ENCODE measurements around the gene NCAN. TPM values are rescaled to one million over a fixed set of nuclear protein-coding genes. Genes with fewer than 3 reads are reported as not detected.

NCAN gene
- total and polyA plus RNA-seq, 2 of the 13 experiments (the other 11 are each of a cell fraction or from before 2014, with no cell fraction given): not detected

GRCh38 chr19:19192078-19192882 lies 19.5 kb upstream of the NCAN start, which contains the start of the genes BORCS8 and RFXANK (continued):
- TF ChIP-seq, protein P1, sequence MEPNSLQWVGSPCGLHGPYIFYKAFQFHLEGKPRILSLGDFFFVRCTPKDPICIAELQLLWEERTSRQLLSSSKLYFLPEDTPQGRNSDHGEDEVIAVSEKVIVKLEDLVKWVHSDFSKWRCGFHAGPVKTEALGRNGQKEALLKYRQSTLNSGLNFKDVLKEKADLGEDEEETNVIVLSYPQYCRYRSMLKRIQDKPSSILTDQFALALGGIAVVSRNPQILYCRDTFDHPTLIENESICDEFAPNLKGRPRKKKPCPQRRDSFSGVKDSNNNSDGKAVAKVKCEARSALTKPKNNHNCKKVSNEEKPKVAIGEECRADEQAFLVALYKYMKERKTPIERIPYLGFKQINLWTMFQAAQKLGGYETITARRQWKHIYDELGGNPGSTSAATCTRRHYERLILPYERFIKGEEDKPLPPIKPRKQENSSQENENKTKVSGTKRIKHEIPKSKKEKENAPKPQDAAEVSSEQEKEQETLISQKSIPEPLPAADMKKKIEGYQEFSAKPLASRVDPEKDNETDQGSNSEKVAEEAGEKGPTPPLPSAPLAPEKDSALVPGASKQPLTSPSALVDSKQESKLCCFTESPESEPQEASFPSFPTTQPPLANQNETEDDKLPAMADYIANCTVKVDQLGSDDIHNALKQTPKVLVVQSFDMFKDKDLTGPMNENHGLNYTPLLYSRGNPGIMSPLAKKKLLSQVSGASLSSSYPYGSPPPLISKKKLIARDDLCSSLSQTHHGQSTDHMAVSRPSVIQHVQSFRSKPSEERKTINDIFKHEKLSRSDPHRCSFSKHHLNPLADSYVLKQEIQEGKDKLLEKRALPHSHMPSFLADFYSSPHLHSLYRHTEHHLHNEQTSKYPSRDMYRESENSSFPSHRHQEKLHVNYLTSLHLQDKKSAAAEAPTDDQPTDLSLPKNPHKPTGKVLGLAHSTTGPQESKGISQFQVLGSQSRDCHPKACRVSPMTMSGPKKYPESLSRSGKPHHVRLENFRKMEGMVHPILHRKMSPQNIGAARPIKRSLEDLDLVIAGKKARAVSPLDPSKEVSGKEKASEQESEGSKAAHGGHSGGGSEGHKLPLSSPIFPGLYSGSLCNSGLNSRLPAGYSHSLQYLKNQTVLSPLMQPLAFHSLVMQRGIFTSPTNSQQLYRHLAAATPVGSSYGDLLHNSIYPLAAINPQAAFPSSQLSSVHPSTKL (CRISPR knock-in tag; IDR thresholded peaks at IDR 0.05): peak; percentile 40; the same call in 1 of the 2 replicates
- TF ChIP-seq ZNF629 (CRISPR knock-in tag; conservative IDR thresholded peaks at IDR 0.05) (peak; percentile 79), MLLT10 (CRISPR knock-in tag; IDR thresholded peaks at IDR 0.05) (no peak), ZNF891 (CRISPR knock-in tag; IDR thresholded peaks at IDR 0.05) (peak; percentile 73; the same call in 1 of the 2 replicates), ZFY (CRISPR knock-in tag; IDR thresholded peaks at IDR 0.05) (peak; percentile 73), GABPA (IDR thresholded peaks at IDR 0.05; ENCODE audit: low read depth, low read length) (peak; percentile 99), GABPA (CRISPR knock-in tag; IDR thresholded peaks at IDR 0.05; ENCODE audit: low read depth) (peak; percentile 99), MIXL1 (CRISPR knock-in tag; IDR thresholded peaks at IDR 0.05) (0 out of 2 replicates have a peak, but pooled peaks have one; percentile 58), PHF8 (CRISPR knock-in tag; IDR thresholded peaks at IDR 0.05) (peak; percentile 93), ZNF569 (CRISPR knock-in tag; IDR thresholded peaks at IDR 0.05; ENCODE audit: borderline replicate concordance) (peak; percentile 63; the same call in 1 of the 2 replicates), ZBTB3 (CRISPR knock-in tag; IDR thresholded peaks at IDR 0.05; ENCODE audit: borderline replicate concordance, low read depth) (no peak), ZNF546 (CRISPR knock-in tag; conservative IDR thresholded peaks at IDR 0.05) (no peak), FOXA3 (CRISPR knock-in tag; IDR thresholded peaks at IDR 0.05) (0 out of 2 replicates have a peak, but pooled peaks have one; percentile 43), HOXA7 (CRISPR knock-in tag; IDR thresholded peaks at IDR 0.05) (no peak)
- TF ChIP-seq, protein P2, sequence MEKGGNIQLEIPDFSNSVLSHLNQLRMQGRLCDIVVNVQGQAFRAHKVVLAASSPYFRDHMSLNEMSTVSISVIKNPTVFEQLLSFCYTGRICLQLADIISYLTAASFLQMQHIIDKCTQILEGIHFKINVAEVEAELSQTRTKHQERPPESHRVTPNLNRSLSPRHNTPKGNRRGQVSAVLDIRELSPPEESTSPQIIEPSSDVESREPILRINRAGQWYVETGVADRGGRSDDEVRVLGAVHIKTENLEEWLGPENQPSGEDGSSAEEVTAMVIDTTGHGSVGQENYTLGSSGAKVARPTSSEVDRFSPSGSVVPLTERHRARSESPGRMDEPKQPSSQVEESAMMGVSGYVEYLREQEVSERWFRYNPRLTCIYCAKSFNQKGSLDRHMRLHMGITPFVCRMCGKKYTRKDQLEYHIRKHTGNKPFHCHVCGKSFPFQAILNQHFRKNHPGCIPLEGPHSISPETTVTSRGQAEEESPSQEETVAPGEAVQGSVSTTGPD (CRISPR knock-in tag; IDR thresholded peaks at IDR 0.05): no peak
- TF ChIP-seq, protein P3, sequence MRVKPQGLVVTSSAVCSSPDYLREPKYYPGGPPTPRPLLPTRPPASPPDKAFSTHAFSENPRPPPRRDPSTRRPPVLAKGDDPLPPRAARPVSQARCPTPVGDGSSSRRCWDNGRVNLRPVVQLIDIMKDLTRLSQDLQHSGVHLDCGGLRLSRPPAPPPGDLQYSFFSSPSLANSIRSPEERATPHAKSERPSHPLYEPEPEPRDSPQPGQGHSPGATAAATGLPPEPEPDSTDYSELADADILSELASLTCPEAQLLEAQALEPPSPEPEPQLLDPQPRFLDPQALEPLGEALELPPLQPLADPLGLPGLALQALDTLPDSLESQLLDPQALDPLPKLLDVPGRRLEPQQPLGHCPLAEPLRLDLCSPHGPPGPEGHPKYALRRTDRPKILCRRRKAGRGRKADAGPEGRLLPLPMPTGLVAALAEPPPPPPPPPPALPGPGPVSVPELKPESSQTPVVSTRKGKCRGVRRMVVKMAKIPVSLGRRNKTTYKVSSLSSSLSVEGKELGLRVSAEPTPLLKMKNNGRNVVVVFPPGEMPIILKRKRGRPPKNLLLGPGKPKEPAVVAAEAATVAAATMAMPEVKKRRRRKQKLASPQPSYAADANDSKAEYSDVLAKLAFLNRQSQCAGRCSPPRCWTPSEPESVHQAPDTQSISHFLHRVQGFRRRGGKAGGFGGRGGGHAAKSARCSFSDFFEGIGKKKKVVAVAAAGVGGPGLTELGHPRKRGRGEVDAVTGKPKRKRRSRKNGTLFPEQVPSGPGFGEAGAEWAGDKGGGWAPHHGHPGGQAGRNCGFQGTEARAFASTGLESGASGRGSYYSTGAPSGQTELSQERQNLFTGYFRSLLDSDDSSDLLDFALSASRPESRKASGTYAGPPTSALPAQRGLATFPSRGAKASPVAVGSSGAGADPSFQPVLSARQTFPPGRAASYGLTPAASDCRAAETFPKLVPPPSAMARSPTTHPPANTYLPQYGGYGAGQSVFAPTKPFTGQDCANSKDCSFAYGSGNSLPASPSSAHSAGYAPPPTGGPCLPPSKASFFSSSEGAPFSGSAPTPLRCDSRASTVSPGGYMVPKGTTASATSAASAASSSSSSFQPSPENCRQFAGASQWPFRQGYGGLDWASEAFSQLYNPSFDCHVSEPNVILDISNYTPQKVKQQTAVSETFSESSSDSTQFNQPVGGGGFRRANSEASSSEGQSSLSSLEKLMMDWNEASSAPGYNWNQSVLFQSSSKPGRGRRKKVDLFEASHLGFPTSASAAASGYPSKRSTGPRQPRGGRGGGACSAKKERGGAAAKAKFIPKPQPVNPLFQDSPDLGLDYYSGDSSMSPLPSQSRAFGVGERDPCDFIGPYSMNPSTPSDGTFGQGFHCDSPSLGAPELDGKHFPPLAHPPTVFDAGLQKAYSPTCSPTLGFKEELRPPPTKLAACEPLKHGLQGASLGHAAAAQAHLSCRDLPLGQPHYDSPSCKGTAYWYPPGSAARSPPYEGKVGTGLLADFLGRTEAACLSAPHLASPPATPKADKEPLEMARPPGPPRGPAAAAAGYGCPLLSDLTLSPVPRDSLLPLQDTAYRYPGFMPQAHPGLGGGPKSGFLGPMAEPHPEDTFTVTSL (CRISPR knock-in tag; IDR thresholded peaks at IDR 0.05; ENCODE audit: borderline replicate concordance): peak; percentile 28; the same call in 1 of the 2 replicates
- TF ChIP-seq, protein P4, sequence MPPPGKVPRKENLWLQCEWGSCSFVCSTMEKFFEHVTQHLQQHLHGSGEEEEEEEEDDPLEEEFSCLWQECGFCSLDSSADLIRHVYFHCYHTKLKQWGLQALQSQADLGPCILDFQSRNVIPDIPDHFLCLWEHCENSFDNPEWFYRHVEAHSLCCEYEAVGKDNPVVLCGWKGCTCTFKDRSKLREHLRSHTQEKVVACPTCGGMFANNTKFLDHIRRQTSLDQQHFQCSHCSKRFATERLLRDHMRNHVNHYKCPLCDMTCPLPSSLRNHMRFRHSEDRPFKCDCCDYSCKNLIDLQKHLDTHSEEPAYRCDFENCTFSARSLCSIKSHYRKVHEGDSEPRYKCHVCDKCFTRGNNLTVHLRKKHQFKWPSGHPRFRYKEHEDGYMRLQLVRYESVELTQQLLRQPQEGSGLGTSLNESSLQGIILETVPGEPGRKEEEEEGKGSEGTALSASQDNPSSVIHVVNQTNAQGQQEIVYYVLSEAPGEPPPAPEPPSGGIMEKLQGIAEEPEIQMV (CRISPR knock-in tag; IDR thresholded peaks at IDR 0.05; ENCODE audit: low read depth): 0 out of 2 replicates have a peak, but pooled peaks have one; percentile 48

All from HepG2 (cell line).